Stimulated activated CD4-positive, alpha-beta T cell treated with anti-CD3 and anti-CD28 coated beads, TNF-alpha, amount 100 ng/mL, for 1 hour (primary cell): Measurements from ENCODE around the gene TBL1X.
"Not testable (repeated sequence)": the region's sequence is repeated elsewhere in the genome, so short reads cannot be mapped to it uniquely, and the experiment has no call there.

ENCODE experiments used
- DNase-seq, 3 donors: peaks; one replicate each; pipeline ENCODE4 v3.0.0-alpha.2; 2020; ENCODE audit warnings: low read depth in 3 of 3, low spot score in 1 of 3

The TBL1X gene

GRCh38 chrX:9749146-9749692 lies 284.4 kb downstream of the TBL1X start:
- DNase-seq: no peak

DNA sequence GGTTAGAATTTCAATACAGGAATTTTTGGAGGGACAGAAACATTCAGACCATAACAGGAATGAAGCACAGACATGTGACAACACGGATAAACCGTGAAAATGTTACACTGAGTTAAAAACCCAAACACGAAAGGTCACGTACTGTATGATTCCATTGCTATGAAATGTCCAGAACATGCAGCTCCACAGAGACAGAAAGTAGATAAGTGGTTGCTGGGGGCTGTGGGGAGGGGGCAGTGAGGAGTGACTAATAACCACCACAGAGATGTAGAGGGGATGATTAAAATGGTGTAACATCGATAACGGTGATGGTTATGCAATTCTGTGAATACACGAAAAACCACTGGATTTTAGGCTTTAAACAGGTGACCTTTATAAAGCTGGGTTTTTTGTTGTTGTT lies 292.5 kb downstream of the TBL1X start:
- no peak for DNase-seq

- DNase-seq: no peak
Measured at GRCh38 chrX:9758021-9758638, 293.3 kb downstream of the TBL1X start.

DNA sequence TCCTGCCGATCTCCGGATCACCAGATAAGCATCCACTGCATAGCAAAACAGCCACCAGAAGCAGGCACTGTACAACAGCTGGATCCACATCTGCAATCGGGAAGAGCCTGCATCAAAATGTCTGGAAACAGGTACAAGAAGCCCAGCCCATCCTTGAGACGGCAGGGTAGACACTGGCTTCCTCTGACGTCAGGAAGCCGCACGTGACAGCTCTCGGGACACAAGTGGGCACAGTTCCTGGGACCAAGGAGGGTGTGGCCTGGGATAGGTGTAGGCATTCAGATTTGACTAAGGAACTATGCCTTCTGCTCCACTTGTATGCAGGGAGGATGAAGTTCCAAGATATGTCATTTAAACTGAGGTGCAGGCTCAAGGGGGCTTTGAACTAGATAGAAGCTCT lies 294.5 kb downstream of the TBL1X start:
- no peak for DNase-seq

- DNase-seq: no peak
Measured at GRCh38 chrX:9765072-9765736, 300.3 kb downstream of the TBL1X start.

DNA sequence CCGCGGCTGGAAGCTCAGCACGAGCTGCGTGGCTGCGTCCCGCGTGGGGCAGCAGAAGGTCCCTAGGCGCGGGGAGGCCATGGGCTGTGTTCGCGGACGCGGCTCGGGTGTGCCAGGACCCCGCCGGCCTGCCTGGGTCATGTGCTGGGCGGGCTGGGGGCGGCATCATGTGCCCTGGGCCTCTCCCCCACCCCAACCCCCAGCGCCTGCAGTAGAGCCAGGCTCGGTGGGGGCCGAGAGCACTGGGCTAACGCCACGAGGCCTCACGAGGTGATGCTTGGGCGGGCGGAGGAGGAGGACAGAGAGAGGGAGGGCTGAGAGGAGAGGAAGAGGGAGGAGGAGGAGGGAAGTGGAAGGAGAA lies 300.9 kb downstream of the TBL1X start, which contains the start of gene GPR143:
Gene GPR143 (minus strand): TSS at position 111 of the 361 bp plus-strand sequence. CDS start 30 bp downstream, at position 81.
- DNase-seq: no peak

GRCh38 chrX:9767375-9767774 lies 302.5 kb downstream of the TBL1X start:
- no peak for DNase-seq

GRCh38 chrX:9768321-9768839 lies 303.5 kb downstream of the TBL1X start:
- not testable (repeated sequence) for DNase-seq

- DNase-seq: no peak
Measured at GRCh38 chrX:9770319-9770718, 305.5 kb downstream of the TBL1X start.

GRCh38 chrX:9772943-9773342 lies 308.1 kb downstream of the TBL1X start:
- no peak for DNase-seq

DNA sequence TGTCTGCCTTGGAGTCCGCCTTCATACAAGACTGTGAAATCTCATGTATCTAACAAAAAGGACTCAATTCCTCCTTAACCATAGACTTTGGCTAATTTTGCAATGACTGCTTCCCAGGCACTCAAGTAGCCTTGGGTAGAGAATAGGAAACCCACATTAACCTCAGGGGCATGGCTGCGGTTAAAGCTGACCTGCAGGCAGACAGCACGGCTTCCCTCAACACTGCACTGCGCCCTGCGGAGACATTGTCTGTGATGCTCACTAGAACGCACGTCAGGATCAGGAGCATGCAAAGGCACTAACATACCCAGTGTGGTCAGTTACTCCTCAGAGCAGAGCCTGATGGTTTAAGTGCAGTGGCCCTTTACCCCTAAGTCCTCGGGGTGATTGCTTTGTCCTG lies 311.1 kb downstream of the TBL1X start:
- no peak for DNase-seq

DNA sequence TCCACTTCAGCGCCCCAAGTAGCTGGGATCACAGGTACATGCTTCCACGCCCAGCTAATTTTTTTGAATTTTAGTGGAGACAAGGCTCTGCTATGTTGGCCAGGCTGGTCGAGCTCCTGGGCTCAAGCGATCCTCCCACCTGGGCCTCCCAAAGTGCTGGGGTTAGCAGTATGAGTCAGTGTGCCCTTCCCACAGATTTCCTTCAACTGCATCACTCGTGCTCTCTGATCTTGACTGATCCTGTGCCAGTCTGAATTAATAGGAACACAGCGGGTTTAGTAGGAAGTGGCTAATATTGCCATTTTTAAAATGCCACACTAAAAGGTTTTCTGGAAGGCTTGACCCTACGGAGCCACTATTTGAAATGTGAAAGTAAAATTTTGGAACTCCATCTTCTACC lies 317.1 kb downstream of the TBL1X start:
- DNase-seq: no peak

DNA sequence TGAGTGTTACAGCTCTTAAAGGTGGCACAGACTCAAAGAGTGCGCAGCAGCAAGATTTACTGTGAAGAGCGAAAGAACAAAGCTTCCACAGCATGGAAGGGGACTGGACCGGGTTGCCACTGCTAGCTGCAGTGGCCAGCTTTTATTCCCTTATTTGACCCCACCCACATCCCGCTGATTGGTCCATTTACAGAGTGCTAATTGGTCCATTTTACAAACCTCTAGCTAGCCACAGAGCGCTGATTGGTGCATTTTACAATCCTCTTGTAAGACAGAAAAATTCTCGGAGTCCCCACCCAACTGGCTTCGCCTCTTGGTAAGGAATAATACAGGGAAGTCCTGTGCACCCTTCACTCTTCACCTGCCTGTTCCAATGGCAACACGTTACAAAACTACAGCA lies 319.5 kb downstream of the TBL1X start:
- no peak for DNase-seq

DNA sequence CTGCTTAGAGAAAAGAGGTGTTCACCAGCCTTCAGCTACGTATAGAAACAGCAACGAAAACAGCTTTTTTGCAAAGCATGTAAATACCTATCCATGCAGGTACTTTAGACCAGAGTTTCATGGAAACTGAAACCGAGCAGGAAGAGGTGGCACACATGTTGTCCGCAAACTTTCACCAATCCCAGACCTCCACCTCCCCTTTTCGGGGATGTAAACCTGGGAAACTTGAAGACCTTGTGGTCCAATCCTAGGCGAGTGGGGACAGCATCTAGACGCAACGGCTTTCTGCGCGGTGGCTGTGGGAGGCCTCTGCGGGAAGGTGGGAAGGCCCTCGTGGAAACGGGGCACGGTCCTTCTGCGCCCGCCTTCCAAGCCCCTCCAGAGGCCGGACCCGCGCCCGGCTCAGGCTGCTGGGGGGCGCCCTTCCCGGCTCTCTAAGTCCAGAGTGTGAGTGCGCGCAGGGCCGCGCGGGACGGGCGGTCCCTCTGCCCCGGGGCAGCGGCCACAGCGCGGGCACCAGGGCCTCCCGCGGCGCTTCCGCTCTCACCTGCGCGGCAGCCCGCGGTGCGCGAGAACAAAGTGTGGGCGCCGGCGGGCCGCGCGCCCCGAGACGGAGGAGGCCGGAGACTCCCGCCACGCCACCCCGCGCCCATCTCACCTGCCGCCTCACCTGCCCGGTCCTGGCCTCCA lies 320.5 kb downstream of the TBL1X start:
- no peak for DNase-seq

GRCh38 chrX:9785944-9786797 lies 321.3 kb downstream of the TBL1X start, which contains the start of gene SHROOM2:
SHROOM2 (plus strand) TSS chrX:9786429; CDS start chrX:9786546, 117 bp downstream.
- DNase-seq: no peak

- no peak for DNase-seq
Measured at GRCh38 chrX:9786798-9787635, 322.2 kb downstream of the TBL1X start.

- DNase-seq: no peak
Measured at GRCh38 chrX:9788911-9789310, 324.1 kb downstream of the TBL1X start.

DNA sequence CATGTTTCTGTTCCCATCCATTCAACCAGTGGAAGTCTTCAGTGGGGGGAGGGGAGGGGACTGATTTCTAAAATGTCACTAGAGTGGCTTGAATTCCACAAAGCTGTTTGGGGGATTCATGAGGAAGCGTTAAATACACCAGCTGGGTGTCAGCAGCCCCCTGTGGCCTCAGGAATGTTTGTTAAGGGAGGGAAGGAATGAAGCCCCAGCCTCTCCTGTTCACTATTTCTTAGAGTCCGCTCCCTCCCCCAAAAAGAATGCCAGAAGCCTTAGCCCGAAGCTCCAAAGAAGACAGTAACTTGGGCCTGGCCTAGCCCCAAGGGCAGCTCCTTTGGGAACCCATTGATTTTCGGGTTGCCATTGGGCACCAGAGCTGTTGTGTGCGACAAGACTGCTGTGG lies 324.7 kb downstream of the TBL1X start:
- no peak for DNase-seq
